Smooth muscle cell (in vitro differentiated cells): ENCODE results near the gene PNPLA2. TPM values are rescaled to one million over a fixed set of nuclear protein-coding genes. Genes with fewer than 3 reads are reported as not detected.
A peak's percentile ranks its signal among the peaks of the same experiment; 100 is the strongest.

Experiments used
- DNase-seq: peaks from one replicate; lab custom pipeline; 2025; ENCODE audit not compliant: unreplicated experiment; lab: John Stamatoyannopoulos, UW
- H2AFZ ChIP-seq: fragments of 200-600 bp; sonication (generic); 2 replicates; pipeline ENCODE4 v1.6.0; 2016; ENCODE audit warnings: antibody characterized with exemption, low read depth, mild to moderate bottlenecking
- H3F3A ChIP-seq: fragments of 200-600 bp; sonication (generic); 2 replicates; pipeline ENCODE4 v1.6.0; 2017; ENCODE audit warnings: antibody characterized with exemption, low read depth
- H3K27ac ChIP-seq: fragments of 200-600 bp; sonication (generic); 2 replicates; pipeline ENCODE4 v1.5.1; 2016; ENCODE audit warnings: low read depth, mild to moderate bottlenecking
- H3K27me3 ChIP-seq: fragments of 200-600 bp; sonication (generic); 2 replicates; pipeline ENCODE4 v1.6.1; 2016; ENCODE audit warnings: low read depth, mild to moderate bottlenecking
- H3K36me3 ChIP-seq: fragments of 200-600 bp; sonication (generic); 2 replicates; pipeline ENCODE4 v1.5.1; 2016; ENCODE audit warnings: low read depth
- H3K4me1 ChIP-seq: fragments of 200-600 bp; sonication (generic); 2 replicates; pipeline ENCODE4 v1.5.1; 2016; ENCODE audit warnings: low read depth
- H3K4me2 ChIP-seq: fragments of 200-600 bp; sonication (generic); 2 replicates; pipeline ENCODE4 v1.6.0; 2016; ENCODE audit warnings: mild to moderate bottlenecking
- H3K4me3 ChIP-seq: fragments of 200-600 bp; sonication (generic); 2 replicates; pipeline ENCODE4 v1.5.1; 2016; ENCODE audit warnings: mild to moderate bottlenecking
- H3K79me2 ChIP-seq: fragments of 200-600 bp; sonication (generic); 2 replicates; pipeline ENCODE4 v1.6.0; 2016; ENCODE audit warnings: low read depth, mild to moderate bottlenecking
- H3K9ac ChIP-seq: fragments of 200-600 bp; sonication (generic); 2 replicates; pipeline ENCODE4 v1.6.0; 2016; ENCODE audit warnings: low read depth
- H3K9me3 ChIP-seq: fragments of 200-600 bp; sonication (generic); replicated peaks from 2 replicates; pipeline ENCODE4 v1.5.1; 2016; ENCODE audit warnings: low read depth
- H4K20me1 ChIP-seq: fragments of 200-600 bp; sonication (generic); 2 replicates; pipeline ENCODE4 v1.6.0; 2016; ENCODE audit warnings: low read depth
- WGBS: methylation state at CpG from one replicate; pipeline ENCODE4 v1.1.7; 2016; ENCODE audit warnings: low lambda C conversion rate; 5-methylcytosine and 5-hydroxymethylcytosine counted together
- polyA plus RNA-seq: library from polyadenylated mRNA; unstranded; fragments of >200 nt; fragmentation: Nextera tagmentation; extraction: Ambion mirVana; gene quantifications from 2 replicates; pipeline ENCODE4 v1.2.1, GENCODE V29; 2016
- total RNA-seq: library from RNA; depleted of rRNA; stranded (reverse); fragments of >200 nt; gene quantifications from 2 replicates; pipeline ENCODE4 v1.2.3, GENCODE V29; 2014
- TF ChIP-seq, protein P1 (sequence below): fragments of 200-600 bp; sonication (generic); IDR thresholded peaks from 2 replicates; pipeline ENCODE4 v1.5.1; 2017; ENCODE audit warnings: borderline replicate concordance, mild to moderate bottlenecking, antibody characterized with exemption; ENCODE audit not compliant: insufficient read depth, poor library complexity, severe bottlenecking

PNPLA2 gene
- total and polyA plus RNA-seq, 2 experiments from 2014 or later, result 12.4 to 26.4 TPM

DNA sequence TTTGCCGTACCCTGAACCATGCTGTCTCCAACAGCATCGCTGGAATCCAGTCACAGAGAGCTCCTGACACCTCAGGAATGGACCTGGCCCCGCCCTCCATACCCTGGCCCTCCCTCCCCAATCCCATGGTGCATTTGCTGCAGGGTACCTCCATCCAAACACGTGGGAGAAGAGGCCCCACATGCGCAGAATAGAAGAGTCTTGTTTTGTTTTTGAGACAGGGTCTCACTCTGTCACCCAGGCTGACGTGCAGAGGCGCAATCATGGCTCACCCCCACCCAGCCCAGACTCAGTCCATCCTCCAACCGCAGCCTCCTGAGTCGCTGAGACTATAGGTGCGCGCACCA is 2.3 kb upstream of the PNPLA2 start:
- TF ChIP-seq, protein P1, sequence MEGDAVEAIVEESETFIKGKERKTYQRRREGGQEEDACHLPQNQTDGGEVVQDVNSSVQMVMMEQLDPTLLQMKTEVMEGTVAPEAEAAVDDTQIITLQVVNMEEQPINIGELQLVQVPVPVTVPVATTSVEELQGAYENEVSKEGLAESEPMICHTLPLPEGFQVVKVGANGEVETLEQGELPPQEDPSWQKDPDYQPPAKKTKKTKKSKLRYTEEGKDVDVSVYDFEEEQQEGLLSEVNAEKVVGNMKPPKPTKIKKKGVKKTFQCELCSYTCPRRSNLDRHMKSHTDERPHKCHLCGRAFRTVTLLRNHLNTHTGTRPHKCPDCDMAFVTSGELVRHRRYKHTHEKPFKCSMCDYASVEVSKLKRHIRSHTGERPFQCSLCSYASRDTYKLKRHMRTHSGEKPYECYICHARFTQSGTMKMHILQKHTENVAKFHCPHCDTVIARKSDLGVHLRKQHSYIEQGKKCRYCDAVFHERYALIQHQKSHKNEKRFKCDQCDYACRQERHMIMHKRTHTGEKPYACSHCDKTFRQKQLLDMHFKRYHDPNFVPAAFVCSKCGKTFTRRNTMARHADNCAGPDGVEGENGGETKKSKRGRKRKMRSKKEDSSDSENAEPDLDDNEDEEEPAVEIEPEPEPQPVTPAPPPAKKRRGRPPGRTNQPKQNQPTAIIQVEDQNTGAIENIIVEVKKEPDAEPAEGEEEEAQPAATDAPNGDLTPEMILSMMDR, result no peak
- Histone ChIP-seq H3K9ac (no peak overlapping the region), H3K4me3 (no peak overlapping the region), H3K27ac (no peak overlapping the region), H3K36me3 (no peaks in the 10 kb centered on the region), H3F3A (peaks cover 11% of the 10 kb centered on the region), H3K4me2 (no peak overlapping the region), H2AFZ (no peak overlapping the region), H3K9me3 (no peaks in the 10 kb centered on the region), H4K20me1 (peaks cover 35% of the 10 kb centered on the region), H3K4me1 (peaks cover 10% of the 10 kb centered on the region), H3K79me2 (peaks cover 19% of the 10 kb centered on the region), H3K27me3 (no peaks in the 10 kb centered on the region)
- WGBS, result 85% methylated on average over 11 of the region's 11 CpGs
- no peak for DNase-seq

DNA sequence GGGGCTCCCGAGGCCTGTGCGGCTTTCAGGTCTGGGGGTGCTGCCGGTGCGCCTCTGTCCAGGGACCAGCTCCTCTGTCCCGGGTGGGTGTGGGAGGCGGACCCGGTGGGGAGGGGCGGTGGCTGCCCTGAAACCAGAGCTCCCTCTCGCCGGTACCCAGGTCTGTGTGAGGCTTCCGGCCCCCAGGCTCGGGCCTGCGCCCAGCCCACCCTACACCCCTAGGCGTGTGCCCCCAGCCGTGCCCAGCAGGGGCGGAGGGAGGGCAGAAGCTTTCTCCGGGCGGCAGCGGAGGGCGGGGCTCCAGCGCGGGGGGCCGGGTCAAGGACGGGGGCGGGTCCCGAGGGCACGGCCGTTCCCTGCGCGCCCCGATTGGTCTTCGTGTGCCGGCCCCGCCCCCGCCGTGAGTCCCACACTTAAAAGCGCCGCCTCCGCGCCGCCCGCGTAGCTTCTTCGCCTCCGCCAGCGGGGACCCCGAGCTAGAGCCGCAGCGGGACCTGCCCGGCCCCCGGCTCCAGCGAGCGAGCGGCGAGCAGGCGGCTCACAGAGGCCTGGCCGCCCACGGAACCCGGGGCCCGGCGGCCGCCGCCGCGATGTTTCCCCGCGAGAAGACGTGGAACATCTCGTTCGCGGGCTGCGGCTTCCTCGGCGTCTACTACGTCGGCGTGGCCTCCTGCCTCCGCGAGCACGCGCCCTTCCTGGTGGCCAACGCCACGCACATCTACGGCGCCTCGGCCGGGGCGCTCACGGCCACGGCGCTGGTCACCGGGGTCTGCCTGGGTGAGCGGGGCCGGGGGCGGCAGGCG is 616 bp downstream of the PNPLA2 start:
- TF ChIP-seq, protein P1, result no peak
- Histone ChIP-seq H4K20me1 (peaks cover 34% of the 10 kb centered on the region), H3K36me3 (no peaks in the 10 kb centered on the region), H3K9ac (peak overlapping the region; percentile 97), H3K4me1 (peaks cover 10% of the 10 kb centered on the region), H3F3A (no peaks in the 10 kb centered on the region), H3K79me2 (peaks cover 13% of the 10 kb centered on the region), H3K9me3 (no peaks in the 10 kb centered on the region), H3K4me3 (peak overlapping the region; percentile 96), H3K27ac (peak overlapping the region; percentile 83), H2AFZ (peak overlapping the region; percentile 63), H3K27me3 (no peaks in the 10 kb centered on the region), H3K4me2 (peak overlapping the region; percentile 100)
- WGBS, result 4% methylated on average over 54 of the region's 96 CpGs
- peak; percentile 79 for DNase-seq

DNA sequence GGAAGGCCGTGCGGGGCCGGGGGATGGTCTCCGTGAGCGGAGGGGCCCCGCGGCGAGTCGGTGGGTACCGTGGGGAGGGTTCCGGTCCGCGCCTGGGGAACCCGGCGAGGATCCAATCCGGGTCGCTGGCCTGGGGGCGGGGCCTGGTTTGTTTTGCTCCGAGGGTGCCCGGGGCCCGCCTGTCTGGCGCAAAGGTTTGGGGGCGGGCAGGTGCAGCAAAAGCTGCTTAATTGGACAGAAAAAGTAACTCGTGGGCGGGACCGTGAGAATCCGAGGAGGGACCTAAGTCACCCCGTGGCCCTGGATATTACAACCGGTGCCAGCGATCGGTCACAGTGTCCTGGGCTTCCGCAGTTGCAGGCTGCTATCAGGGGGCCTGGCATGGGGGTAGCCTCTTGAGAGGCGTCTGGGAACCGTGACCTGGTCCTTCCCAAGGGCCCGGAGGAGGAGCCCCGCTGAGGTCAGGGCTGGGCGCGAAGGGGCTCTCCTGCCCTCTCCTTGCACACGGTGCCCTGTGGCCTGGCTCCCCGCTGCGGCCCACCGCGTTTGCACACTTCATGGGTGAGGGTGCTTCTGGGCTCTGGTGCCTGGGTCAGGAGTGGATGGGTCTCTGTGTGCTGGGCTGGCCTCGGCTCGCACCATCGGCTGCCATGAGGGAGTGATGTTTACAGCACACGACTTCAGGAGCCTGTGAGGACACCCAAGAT is 1.4 kb downstream of the PNPLA2 start:
- H3K4me1 ChIP-seq, result peaks cover 10% of the 10 kb centered on the region
- H3K27me3 ChIP-seq, result peaks cover 2% of the 10 kb centered on the region
- peak overlapping the region; percentile 96 for H3K4me3 ChIP-seq
- peaks cover 35% of the 10 kb centered on the region for H4K20me1 ChIP-seq
- 13% methylated on average over 44 of the region's 47 CpGs for WGBS
- H3K4me2 ChIP-seq, result peak overlapping the region; percentile 100
- H3K79me2 ChIP-seq, result peaks cover 13% of the 10 kb centered on the region
- H3F3A ChIP-seq, result no peaks in the 10 kb centered on the region
- no peaks in the 10 kb centered on the region for H3K36me3 ChIP-seq
- peak overlapping the region; percentile 58 for H2AFZ ChIP-seq
- no peak for DNase-seq
- TF ChIP-seq, protein P1, result no peak
- H3K27ac ChIP-seq, result peak overlapping the region; percentile 83
- H3K9me3 ChIP-seq, result no peaks in the 10 kb centered on the region
- peak overlapping the region; percentile 97 for H3K9ac ChIP-seq
